H1 (cell line): ENCODE results near the gene CASZ1. TPM values are rescaled to one million over a fixed set of nuclear protein-coding genes. Genes with fewer than 3 reads are reported as not detected.

ENCODE experiments used
- CTCF ChIA-PET: fragments of 300-600 bp; sonication (Branson Sonifier 250); formaldehyde crosslinking; loops from one replicate; lab custom pipeline; 2021; ENCODE audit not compliant: partially characterized antibody; lab: Charles Lee
- POLR2A ChIA-PET: fragments of 300-600 bp; sonication (Branson Sonifier 250); formaldehyde crosslinking; loops from one replicate; lab custom pipeline; 2021; ENCODE audit warnings: inconsistent platforms; ENCODE audit not compliant: partially characterized antibody; lab: Charles Lee
- DNase-seq, 2 experiments: peaks; one replicate each; pipeline versions ENCODE4 v3.0.0 to v3.0.0-alpha.2; 2010 to 2022; ENCODE audit warnings: low spot score in 2 of 2, low read depth in 1 of 2, mixed read lengths in 1 of 2
- FAIRE-seq: peaks from 2 replicates; lab custom pipeline; 2011; peaks lifted over from hg19 to GRCh38; lab: Jason Lieb, UNC
- H2AFZ ChIP-seq: 2 replicates; pipeline ENCODE4 v1.8.1; 2012; ENCODE audit warnings: low read length, inconsistent platforms
- H2AK5ac ChIP-seq: 2 replicates; pipeline ENCODE4 v1.6.1; 2013; ENCODE audit warnings: low read depth, low read length
- H2BK120ac ChIP-seq: replicated peaks from 2 replicates; pipeline ENCODE3; 2013; ENCODE audit warnings: low read depth, low read length, inconsistent platforms
- H2BK12ac ChIP-seq: 2 replicates; pipeline ENCODE4 v1.6.1; 2013; ENCODE audit warnings: low read depth, low read length
- H2BK15ac ChIP-seq: 2 replicates; pipeline ENCODE4 v1.6.1; 2013; ENCODE audit warnings: low read length
- H2BK20ac ChIP-seq: 2 replicates; pipeline ENCODE4 v1.6.1; 2013; ENCODE audit warnings: low read length
- H2BK5ac ChIP-seq: 2 replicates; pipeline ENCODE4 v1.6.1; 2013; ENCODE audit warnings: low read depth, low read length
- H3K14ac ChIP-seq: 2 replicates; pipeline ENCODE4 v1.6.1; 2013; ENCODE audit warnings: inconsistent platforms; ENCODE audit not compliant: insufficient read length
- H3K18ac ChIP-seq: 2 replicates; pipeline ENCODE4 v1.6.1; 2013; ENCODE audit warnings: low read length; ENCODE audit errors: extremely low read depth
- H3K23ac ChIP-seq: 2 replicates; pipeline ENCODE4 v1.6.1; 2013; ENCODE audit warnings: inconsistent platforms; ENCODE audit not compliant: insufficient read length
- H3K23me2 ChIP-seq: 2 replicates; pipeline ENCODE4 v1.6.1; 2013; ENCODE audit warnings: low read depth, low read length
- H3K27ac ChIP-seq: 2 replicates; pipeline ENCODE4 v1.6.1; 2011; ENCODE audit warnings: low read depth, low read length, inconsistent platforms
- H3K27me3 ChIP-seq, 4 experiments: replicated peaks in 1 of 4; 1 replicate in 1 of 4; 2 replicates in 3 of 4; pipeline versions ENCODE4 v1.6.1 to v1.8.1; 2011 to 2013; ENCODE audit warnings: low read length in 3 of 4, mild to moderate bottlenecking in 3 of 4, inconsistent platforms in 2 of 4, mixed read lengths in 2 of 4, moderate library complexity in 1 of 4; ENCODE audit not compliant: control insufficient read depth in 3 of 4, insufficient read depth in 3 of 4; ENCODE audit errors: extremely low read depth in 1 of 4
- H3K36me3 ChIP-seq, 4 experiments: 2 replicates each; pipeline versions ENCODE4 v1.6.1 to v1.8.1; 2011 to 2013; ENCODE audit warnings: mild to moderate bottlenecking in 4 of 4, low read length in 3 of 4, moderate library complexity in 2 of 4, control low read depth in 1 of 4, inconsistent platforms in 1 of 4; ENCODE audit not compliant: insufficient read depth in 4 of 4, control insufficient read depth in 2 of 4
- H3K4ac ChIP-seq: replicated peaks from 2 replicates; pipeline ENCODE3; 2013; ENCODE audit warnings: low read length, low read depth, mixed read lengths, inconsistent platforms; ENCODE audit not compliant: insufficient read length
- H3K4me1 ChIP-seq, 4 experiments: replicated peaks in 1 of 4; 1 replicate in 1 of 4; 2 replicates in 3 of 4; pipeline versions ENCODE4 v1.6.1 to v1.8.1; 2011 to 2013; ENCODE audit warnings: low read length in 3 of 4, inconsistent platforms in 2 of 4, mixed read lengths in 1 of 4; ENCODE audit not compliant: insufficient read depth in 4 of 4, control insufficient read depth in 3 of 4
- H3K4me2 ChIP-seq, 2 experiments: 2 replicates each; pipeline versions ENCODE4 v1.6.1 to v1.8.1; 2011 to 2013; ENCODE audit warnings: low read depth in 2 of 2, low read length in 2 of 2, control low read depth in 1 of 2, inconsistent platforms in 1 of 2, mild to moderate bottlenecking in 1 of 2; ENCODE audit not compliant: insufficient read depth in 1 of 2
- H3K4me3 ChIP-seq, 4 experiments: fragments of 200-600, 300-600 bp in 1 of 4; sonication (generic), shearing (Covaris generic), sonication (Bioruptor Twin) in 1 of 4; 2 replicates each; pipeline versions ENCODE4 v1.5.1 to v1.8.1; 2011 to 2016; ENCODE audit warnings: low read length in 4 of 4, low read depth in 3 of 4, control low read depth in 2 of 4, inconsistent platforms in 2 of 4, mild to moderate bottlenecking in 2 of 4, mixed read lengths in 1 of 4, moderate library complexity in 1 of 4; ENCODE audit not compliant: insufficient read depth in 2 of 4; ENCODE audit errors: extremely low read depth in 1 of 4
- H3K56ac ChIP-seq: replicated peaks from 2 replicates; pipeline ENCODE3; 2013; ENCODE audit warnings: low read depth, mild to moderate bottlenecking, mixed read lengths, low read length, inconsistent platforms; ENCODE audit not compliant: insufficient read length
- H3K79me1 ChIP-seq: 2 replicates; pipeline ENCODE4 v1.6.1; 2013; ENCODE audit warnings: low read depth, low read length, control low read depth
- H3K79me2 ChIP-seq, 2 experiments: 2 replicates each; pipeline versions ENCODE4 v1.6.1 to v1.8.1; 2012 to 2013; ENCODE audit warnings: low read length in 2 of 2, mild to moderate bottlenecking in 2 of 2, inconsistent platforms in 1 of 2; ENCODE audit not compliant: insufficient read depth in 2 of 2, control insufficient read depth in 1 of 2
- H3K9ac ChIP-seq, 4 experiments: replicated peaks in 1 of 4; 1 replicate in 1 of 4; 2 replicates in 3 of 4; pipeline versions ENCODE4 v1.6.1 to v1.8.1; 2011 to 2013; ENCODE audit warnings: low read depth in 3 of 4, low read length in 3 of 4, control low read depth in 2 of 4, mild to moderate bottlenecking in 2 of 4, moderate library complexity in 2 of 4, inconsistent platforms in 1 of 4; ENCODE audit errors: extremely low read depth in 1 of 4
- H3K9me3 ChIP-seq, 2 experiments: 2 replicates each; pipeline versions ENCODE4 v1.6.1 to v1.8.1; 2012 to 2013; ENCODE audit warnings: mild to moderate bottlenecking in 2 of 2, moderate library complexity in 2 of 2, control low read depth in 1 of 2, inconsistent platforms in 1 of 2, low read depth in 1 of 2, low read length in 1 of 2, mixed read lengths in 1 of 2; ENCODE audit not compliant: insufficient read depth in 2 of 2
- H4K20me1 ChIP-seq, 2 experiments: replicated peaks in 1 of 2; 2 replicates each; pipeline versions ENCODE3 to v1.8.1; 2011 to 2013; ENCODE audit warnings: inconsistent platforms in 2 of 2, low read length in 2 of 2, mild to moderate bottlenecking in 1 of 2; ENCODE audit not compliant: insufficient read depth in 2 of 2, control insufficient read depth in 1 of 2
- H4K5ac ChIP-seq: 2 replicates; pipeline ENCODE4 v1.6.1; 2013; ENCODE audit warnings: low read length, low read depth, mixed read lengths, inconsistent platforms; ENCODE audit not compliant: insufficient read length
- H4K8ac ChIP-seq: 2 replicates; pipeline ENCODE4 v1.8.0; 2013; ENCODE audit warnings: mild to moderate bottlenecking, moderate library complexity, low read length, inconsistent platforms; ENCODE audit not compliant: insufficient read depth; ENCODE audit errors: extremely low read depth
- H4K91ac ChIP-seq: replicated peaks from 2 replicates; pipeline ENCODE3; 2013; ENCODE audit warnings: low read length, mixed read lengths, inconsistent platforms; ENCODE audit not compliant: insufficient read length
- GABPA ChIP-seq: IDR thresholded peaks from 2 replicates; pipeline ENCODE4 v1.6.1; 2011; ENCODE audit warnings: mild to moderate bottlenecking, low read length, moderate library complexity, borderline replicate concordance; ENCODE audit not compliant: insufficient read depth
- POLR2AphosphoS5 ChIP-seq: IDR thresholded peaks from 2 replicates; pipeline ENCODE4 v1.6.1; 2011; ENCODE audit warnings: low read depth, low read length
- WGBS, 2 experiments: shearing (Covaris generic) in 1 of 2; methylation state at CpG; one replicate each; pipeline versions ENCODE4 v1.1.6 to v1.1.7; 2013 to 2015; ENCODE audit warnings: low lambda C conversion rate in 2 of 2, mixed read lengths in 2 of 2, inconsistent platforms in 1 of 2, low coverage in 1 of 2, missing lambda C conversion rate in 1 of 2; ENCODE audit not compliant: insufficient replicate concordance in 2 of 2, insufficient coverage in 1 of 2, insufficient read length in 1 of 2; ENCODE audit errors: extremely low coverage in 1 of 2, missing lambda C conversion rate in 1 of 2; 5-methylcytosine and 5-hydroxymethylcytosine counted together
- polyA plus RNA-seq, 7 experiments: library from polyadenylated mRNA; depleted of rRNA in 3 of 7; stranded (reverse) in 5 of 7; unstranded in 2 of 7; fragments of >200 nt in 5 of 7; fragments of 200-250 nt in 2 of 7; gene quantifications; 1 replicate in 5 of 7; 2 replicates in 1 of 7; 4 replicates in 1 of 7; pipeline versions ENCODE4 v1.2.1 to v1.2.3, GENCODE V29; 2011 to 2013; ENCODE audit warnings: missing spikeins in 2 of 7, mixed read lengths in 2 of 7
- total RNA-seq: library from RNA; stranded (reverse); fragmentation: NEBNext Ultra II Directional; extraction: Animal tissue kit (Norgen Biotek cat#: 25700); gene quantifications from 2 replicates; pipeline ENCODE4 v1.2.1, GENCODE V29; 2021

Gene CASZ1
- total and polyA plus RNA-seq, 2 of the 8 experiments (the other 6 are each of a cell fraction or from before 2014, with no cell fraction given), result 4.4 to 7.7 TPM

DNA sequence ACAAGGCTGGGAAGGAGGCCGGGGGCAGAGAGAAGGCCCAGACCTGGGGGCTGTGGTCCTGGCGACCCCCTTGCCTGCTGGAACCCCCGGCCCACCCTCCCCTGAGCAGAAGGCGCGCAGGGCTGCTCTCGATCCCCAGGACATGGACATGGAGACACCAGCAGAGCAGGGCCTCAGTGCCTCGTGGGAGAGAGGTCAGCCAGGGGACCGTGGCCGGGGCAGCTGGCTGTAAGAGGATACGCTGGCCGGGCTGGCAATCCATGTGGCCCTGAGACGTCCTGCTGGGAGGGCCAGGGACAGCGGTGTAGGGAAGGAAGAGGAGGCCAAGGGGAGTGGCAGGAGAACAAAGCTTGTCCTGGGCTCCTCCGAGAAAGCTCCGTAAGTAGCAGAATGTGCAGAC is 132.2 kb downstream of the CASZ1 start:
- Histone ChIP-seq H4K20me1 (peaks cover 1 to 12% of the 10 kb centered on the region in 2 experiments), H3K9me3 (no peaks in the 10 kb centered on the region), H2BK12ac (no peak overlapping the region), H3K27me3 (peaks cover 0 to 2% (median 0%) of the 10 kb centered on the region in 4 experiments; a peak in 1 of 7 replicates), H4K91ac (no peak overlapping the region), H2BK20ac (no peak overlapping the region), H2BK15ac (no peak overlapping the region), H2AK5ac (0 out of 2 replicates have a peak overlapping the region, but pooled peaks have one; percentile 65), H3K23ac (no peak overlapping the region), H3K79me2 (no peaks in the 10 kb centered on the region), H3K18ac (no peak overlapping the region), H3K14ac (no peak overlapping the region), H3K79me1 (no peaks in the 10 kb centered on the region; the same call in none of the 2 replicates), H3K23me2 (peaks cover 12% of the 10 kb centered on the region), H3K9ac (no peak overlapping the region), H3K4me3 (no peak overlapping the region), H3K36me3 (no peaks in the 10 kb centered on the region; a peak in 2 of 8 replicates), H2BK5ac (no peak overlapping the region; the same call in 1 of the 2 replicates), H3K27ac (no peak overlapping the region), H3K4ac (no peak overlapping the region), H3K56ac (no peak overlapping the region), H4K8ac (no peak overlapping the region), H4K5ac (no peak overlapping the region), H2AFZ (no peak overlapping the region), H2BK120ac (no peak overlapping the region), H3K4me2 (peak overlapping the region in 1 of 2 experiments; percentile 4; a peak in 1 of 4 replicates), H3K4me1 (peaks cover 0 to 24% (median 13%) of the 10 kb centered on the region in 4 experiments; a peak in 5 of 7 replicates)
- 70% methylated on average over 9 of the region's 15 CpGs; no CpG with 5 or more reads in 1 of the 2 experiments for WGBS, 2 experiments
- FAIRE-seq, result no peak
- TF ChIP-seq POLR2AphosphoS5 (no peak), GABPA (0 out of 2 replicates have a peak, but pooled peaks have one; percentile 19)
- no peak for DNase-seq
- ChIA-PET CTCF (interaction anchor here (0.9 to 1.4 kb wide), 7 partner anchors 10 to 206 kb away, joined by 3 to 4 read pairs (median 3); no protein-coding TSS in a partner anchor), POLR2A (no interaction called here)
